ENCODE data around the gene GSTO2.

Gene GSTO2

GRCh38 chr10:104327745-104328645 is 59.0 kb downstream of the GSTO2 start:
- no peak for DNase-seq

GRCh38 chr10:104328646-104328895 is 59.6 kb downstream of the GSTO2 start:
- no peak for DNase-seq

GRCh38 chr10:104328896-104329710 is 60.1 kb downstream of the GSTO2 start:
- peak; percentile 74 for DNase-seq

- DNase-seq, result no peak
These were observed 60.8 kb downstream of the GSTO2 start for GRCh38 chr10:104329735-104330134.

GRCh38 chr10:104330168-104331110 is 61.5 kb downstream of the GSTO2 start:
- DNase-seq, result no peak

GRCh38 chr10:104331208-104331838 is 62.3 kb downstream of the GSTO2 start:
- no peak for DNase-seq

- no peak for DNase-seq
These were observed 63.5 kb downstream of the GSTO2 start for GRCh38 chr10:104332243-104333031.

GRCh38 chr10:104333032-104333727 is 64.2 kb downstream of the GSTO2 start:
- peak; percentile 73 for DNase-seq

- no peak for DNase-seq
These were observed 64.9 kb downstream of the GSTO2 start for GRCh38 chr10:104333728-104334373.

- DNase-seq, result no peak
These were observed 65.6 kb downstream of the GSTO2 start for GRCh38 chr10:104334561-104334960.

- DNase-seq, result no peak
These were observed 66.1 kb downstream of the GSTO2 start for GRCh38 chr10:104334965-104335650.

- DNase-seq, result no peak
These were observed 68.0 kb downstream of the GSTO2 start for GRCh38 chr10:104336821-104337467.

- peak; percentile 39 for DNase-seq
These were observed 68.6 kb downstream of the GSTO2 start for GRCh38 chr10:104337521-104337984.

GRCh38 chr10:104337985-104338735 is 69.2 kb downstream of the GSTO2 start, which contains the start of gene ITPRIP:
ITPRIP (minus strand) TSS chr10:104338465; CDS start chr10:104316051, 22,414 bp downstream.
- DNase-seq, result peak; percentile 77

GRCh38 chr10:104339469-104340110 is 70.6 kb downstream of the GSTO2 start:
- no peak for DNase-seq

GRCh38 chr10:104340111-104340526 is 71.1 kb downstream of the GSTO2 start:
- DNase-seq, result no peak

GRCh38 chr10:104340641-104341040 is 71.7 kb downstream of the GSTO2 start:
- DNase-seq, result no peak

- no peak for DNase-seq
These were observed 74.0 kb downstream of the GSTO2 start for GRCh38 chr10:104342941-104343411.

All from CD4-positive, alpha-beta T cell treated with Interleukin-12 subunit alpha and Interleukin-12 subunit beta, for 1 hour (primary cell).